ENCODE results near the gene CDR2L. TPM values are rescaled to one million over a fixed set of nuclear protein-coding genes. Genes with fewer than 3 reads are reported as not detected.
"Not testable (repeated sequence)": the region's sequence is repeated elsewhere in the genome, so short reads cannot be mapped to it uniquely, and the experiment has no call there.

Gene CDR2L
- polyA plus RNA-seq, 12 donors = 4.5 to 12.6 (median 7.0) TPM; not detected in 1

DNA sequence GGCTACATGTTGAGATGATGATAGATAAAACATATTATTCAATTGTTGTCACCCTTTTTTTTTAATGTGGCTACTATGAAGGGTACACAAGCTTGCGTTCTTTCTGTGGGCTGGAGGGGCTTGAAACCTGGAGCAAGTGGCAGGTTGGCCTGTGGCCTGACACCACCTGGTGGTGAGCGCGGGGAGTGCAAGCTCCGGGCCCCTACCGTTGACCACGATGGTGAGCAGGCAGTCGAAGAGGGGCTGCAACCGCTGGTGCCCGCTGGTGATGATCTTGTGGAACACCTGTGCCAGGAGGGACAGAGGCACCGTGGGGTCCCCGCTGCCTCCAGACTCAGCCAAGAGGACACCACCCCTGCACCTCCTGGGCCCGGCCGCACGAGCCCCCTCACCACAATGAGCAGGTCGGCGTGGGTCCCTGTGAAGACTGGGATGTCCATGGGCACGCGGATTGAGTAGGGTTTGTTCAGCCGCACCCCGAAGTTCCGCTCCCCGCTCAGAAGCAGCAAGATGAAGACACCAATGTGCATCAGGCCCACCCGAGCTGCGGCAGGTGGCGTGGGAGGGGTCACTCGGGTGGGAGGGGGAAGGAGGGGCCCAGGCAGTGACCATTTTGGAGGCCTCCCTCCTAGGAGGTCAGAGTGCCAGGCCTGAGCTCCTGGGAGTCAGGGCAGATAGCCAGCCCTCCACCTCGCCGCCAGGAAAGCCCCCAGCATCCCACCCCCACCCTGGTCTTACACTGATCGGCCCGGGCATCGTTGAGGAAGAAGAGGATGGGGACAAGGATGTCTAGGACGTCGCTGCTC lies 29.3 kb upstream of the CDR2L start:
- peak; percentile 53 for DNase-seq

DNA sequence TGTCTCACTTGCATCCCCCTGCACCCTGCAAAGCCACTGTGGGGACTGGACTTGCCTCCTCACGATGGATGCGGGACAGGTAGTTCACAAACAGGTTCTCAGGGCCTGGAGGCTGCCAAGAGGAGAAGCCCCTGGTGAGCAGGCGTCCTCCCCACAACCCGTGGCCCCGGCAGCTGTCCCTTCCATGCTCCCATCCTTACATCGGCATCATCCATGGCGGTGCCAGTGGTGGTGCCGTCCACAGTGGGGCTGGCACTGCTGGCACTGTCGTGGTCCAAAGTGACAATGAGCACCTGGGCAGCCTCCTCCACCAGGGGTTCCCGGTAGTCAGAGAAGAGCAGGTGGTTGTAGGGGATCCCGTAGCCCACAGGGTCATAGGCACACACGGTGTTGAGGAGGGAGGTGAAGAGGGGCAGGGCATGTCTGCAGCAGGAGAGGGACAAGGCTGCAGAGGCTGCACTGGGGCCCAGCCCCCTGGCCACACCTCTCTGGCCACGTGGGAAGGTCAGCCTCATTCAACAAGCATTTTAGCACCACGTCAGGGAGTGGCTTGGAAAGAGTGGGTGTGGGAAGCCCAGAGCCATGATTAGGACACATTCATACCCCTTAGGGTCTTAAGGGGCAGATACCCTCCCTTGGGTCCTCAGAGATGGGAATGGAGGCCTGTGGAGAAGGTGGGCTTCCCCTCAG lies 27.5 kb upstream of the CDR2L start:
- no peak for DNase-seq

DNA sequence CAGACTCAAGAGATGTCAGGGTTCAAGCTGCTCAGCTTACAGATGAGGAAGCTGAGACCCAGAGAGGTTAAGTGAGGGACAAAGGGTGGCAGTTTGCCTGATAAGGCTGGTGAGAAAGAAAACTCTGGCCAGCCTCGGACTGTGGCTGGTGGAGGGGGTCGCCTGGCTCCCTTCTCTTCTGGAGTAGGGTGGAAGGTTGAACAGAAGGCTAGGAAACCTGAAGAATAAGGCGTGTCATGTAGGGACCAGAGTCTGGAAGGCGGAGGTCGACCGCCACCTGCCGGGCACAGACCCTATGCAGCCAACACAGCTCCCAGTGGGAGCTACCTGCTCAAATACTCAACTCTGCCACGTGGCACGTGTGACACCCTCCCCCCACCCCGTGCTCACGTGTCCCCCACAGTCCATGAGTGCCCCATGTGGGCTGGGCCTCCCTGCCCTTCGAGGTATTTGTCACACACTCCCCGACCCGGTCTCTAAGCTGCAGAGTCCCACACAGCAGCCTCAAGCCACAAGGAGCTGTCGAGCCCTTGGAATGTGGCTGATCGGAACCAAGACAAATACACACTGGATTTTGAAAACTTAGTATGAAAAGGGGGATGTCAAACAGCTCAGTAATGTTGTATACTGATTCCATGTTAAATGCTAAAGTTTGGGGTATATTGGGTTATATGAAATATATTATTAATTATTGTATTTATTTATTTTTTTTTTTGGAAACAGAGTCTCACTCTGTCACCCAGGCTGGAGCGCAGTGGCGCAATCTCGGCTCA lies 26.7 kb upstream of the CDR2L start:
- no peak for DNase-seq

DNA sequence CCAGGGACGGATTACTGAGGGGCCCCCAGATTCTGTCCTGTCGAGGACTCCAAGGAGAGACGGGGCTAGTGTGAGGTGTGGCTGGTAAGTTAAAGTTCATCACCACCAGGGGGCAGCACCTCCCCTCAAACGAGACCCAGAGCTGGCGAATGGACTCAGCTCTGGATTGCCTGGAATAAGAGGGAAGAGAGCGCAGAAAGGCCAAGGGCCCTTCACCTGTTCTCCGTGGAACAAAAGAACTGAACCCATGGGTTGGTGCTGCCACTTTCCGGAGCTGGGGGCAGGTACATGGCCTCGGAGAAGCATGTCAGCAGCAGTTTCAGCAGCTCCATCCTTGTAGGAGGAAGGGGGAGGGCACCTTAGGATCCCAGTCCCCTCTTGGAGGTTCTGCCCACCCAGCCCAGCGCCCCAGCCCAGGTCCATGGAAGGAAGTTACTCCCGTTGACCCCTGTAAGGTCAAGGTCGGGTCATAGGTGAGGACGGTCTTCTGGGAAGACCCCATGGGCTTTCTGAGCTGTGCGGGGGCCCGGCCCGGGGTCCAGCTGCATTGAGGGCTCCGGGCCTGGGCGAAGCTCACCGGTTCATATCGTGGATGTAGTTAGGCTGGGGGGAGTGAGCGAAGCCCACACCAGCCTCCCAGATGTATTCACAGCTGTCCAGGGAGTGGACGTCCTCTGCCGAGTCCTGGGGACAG lies 25.6 kb upstream of the CDR2L start:
- peak; percentile 89 for DNase-seq

DNA sequence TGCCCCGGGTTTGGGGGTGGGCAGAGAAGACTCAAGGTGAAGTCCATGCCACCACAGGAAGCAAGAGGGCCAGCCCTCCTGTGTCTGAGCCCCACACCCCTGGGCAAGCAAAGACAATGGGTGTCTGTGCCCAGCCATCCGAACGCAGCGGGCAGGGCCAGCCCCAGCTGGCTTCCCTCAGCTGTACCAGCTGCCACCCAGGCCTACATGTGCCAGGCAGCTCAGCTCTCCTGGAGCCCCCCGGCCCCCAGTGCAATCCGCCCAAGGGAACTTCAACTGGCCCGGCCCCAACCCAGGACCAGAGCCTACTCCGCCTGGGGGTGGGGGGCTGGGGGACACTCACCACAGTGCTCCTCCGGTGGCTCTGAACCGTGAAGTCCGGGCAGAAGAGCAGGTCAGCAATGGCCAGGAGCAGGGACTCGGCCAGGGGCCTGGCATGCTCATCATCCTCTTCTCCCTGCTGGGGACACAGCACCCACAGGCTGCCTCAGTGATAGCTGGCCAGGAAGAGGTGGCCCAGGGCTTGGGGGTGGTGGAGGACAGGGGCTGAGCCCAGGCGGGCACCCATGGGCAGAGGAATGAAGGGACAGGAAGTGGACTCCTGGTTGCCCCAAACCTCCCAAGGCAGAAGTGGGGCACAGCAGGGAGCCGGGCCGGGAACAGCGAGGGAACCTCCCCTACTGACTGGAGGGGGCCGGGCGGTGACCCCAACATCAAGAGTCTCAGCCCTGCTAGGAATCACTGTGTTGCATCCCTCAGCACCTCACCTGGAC lies 24.6 kb upstream of the CDR2L start:
- DNase-seq = no peak

DNA sequence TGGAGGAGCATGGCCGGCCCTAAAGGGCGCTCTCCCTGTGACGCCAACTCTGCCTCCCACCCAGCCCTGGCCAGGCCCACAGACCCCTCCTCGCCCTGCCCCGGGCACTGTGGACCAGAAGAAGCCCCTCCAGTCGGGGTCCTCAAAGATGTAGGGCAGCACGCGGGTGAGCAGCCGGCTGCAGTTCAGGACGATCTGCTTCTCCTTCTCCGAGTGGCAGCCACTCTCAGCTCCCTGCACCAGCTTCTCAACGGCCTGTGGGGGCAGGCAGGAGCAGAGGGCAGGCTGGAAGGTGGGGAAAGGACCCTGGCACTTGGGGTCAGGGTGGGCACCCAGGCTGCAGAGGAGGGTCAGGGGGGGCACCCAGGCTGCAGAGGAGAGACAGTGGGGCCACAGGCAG lies 23.8 kb upstream of the CDR2L start:
- DNase-seq = no peak

DNA sequence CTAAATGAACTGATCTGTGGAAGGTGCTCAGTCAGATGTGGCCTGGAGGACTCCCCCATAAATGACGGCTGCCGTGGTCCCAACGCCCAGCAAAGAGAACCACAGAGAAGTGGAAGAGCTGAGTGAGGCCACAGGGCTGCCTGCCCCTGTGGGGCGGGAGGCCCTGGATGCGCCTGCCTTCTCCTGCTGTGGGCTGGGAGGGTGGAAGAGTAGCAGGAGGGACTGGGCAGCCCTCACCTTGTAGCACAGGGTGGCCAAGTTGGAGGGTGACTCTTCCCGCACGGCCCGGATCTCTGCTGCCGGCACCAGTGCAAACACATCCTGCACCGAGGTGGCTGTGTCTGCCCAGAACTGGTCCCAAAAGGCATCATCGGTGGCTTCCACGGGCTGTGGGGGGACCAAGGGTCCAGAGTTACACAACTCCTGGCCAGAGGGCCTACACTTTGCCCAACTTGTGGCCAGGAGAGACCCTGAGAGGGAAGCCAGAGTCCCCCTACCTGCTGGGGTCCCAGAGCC lies 23.1 kb upstream of the CDR2L start:
- no peak for DNase-seq

DNA sequence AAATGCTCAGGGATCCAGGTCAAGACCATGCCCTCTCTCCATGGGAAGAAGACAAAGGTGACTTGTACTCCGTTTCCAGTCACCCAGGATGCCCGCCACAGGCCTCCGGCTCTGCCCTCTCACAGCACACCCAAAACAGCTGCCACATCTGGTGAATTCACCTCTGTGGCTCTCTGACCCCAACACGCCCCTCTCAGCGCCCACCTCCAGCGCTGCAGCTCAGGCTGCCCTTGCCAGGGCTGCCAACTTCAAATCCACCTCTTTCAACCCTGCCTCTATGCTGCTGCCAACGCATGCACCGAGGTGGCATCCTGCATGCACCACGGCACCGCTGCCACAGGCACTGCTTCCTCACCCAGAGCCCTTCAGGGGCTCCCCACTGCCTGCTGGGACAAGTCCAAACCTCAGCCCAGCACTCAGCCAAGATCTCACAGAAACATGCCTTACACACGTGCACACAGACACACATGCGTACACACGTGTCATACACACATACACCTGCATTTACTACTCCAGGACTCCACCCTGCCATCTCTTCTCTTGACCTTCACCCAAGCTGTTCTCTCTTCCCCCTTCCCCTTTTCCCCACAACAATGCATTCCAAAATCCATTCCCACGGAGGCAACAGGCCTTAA lies 22.3 kb upstream of the CDR2L start:
- no peak for DNase-seq

DNA sequence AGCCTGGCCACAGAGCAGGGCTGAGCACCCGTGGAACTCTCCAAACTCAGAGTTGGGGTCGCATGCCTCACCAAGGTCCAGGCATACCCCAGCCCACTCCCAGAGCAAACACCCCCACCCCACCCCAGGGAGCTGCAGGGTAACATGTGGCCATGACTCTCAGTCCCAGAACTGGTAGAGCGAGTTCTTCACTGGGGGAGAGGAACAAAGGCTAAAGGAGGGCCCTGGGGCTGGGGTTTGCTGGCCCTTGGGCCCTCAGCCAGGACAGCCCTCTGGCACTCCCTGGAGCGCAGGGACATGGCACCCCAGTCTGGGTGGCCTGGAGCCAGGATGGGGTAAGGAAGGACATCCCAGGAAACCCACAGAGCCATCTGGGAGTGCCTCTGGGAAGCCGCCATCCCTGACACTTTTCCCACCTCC lies 19.1 kb upstream of the CDR2L start:
- no peak for DNase-seq

DNA sequence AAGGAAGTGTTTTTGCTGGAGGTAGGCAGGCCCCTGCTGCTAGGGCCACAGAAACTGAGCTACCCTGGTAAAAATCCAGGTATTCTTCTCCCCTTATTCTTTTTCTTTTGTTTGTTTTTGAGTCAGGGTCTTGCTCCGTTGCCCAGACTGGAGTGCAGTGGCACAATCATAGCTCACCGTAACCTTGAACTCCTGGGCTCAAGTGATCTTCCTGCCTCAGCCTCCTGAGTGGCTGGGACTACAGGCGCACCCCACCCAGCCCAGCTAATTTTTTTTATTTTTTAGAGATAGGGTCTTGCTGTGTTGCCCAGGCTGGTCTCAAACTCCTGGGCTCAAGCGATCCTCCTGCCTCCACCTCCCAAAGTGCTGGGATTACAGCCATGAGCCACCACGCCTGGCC lies 17.9 kb upstream of the CDR2L start:
- DNase-seq = not testable (repeated sequence)

DNA sequence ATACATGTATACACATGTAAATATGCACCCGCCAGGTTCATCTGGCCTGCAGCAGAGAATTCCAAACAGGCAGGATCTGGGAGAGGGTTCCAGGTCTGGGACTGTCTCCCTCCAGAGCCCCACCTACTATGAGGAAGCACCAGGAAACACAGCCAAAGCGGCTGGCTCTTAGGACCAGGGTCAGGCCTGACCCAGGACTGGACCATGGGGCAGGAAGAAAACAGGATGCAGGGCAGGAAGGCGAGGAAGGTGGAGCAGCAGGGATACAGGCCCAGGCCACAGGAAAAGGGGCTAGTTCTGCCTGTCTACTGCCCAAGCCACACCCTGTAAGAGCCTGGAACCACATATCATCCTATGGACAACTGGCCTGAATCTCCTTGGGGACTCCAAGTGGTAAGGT lies 17.0 kb upstream of the CDR2L start:
- no peak for DNase-seq

DNA sequence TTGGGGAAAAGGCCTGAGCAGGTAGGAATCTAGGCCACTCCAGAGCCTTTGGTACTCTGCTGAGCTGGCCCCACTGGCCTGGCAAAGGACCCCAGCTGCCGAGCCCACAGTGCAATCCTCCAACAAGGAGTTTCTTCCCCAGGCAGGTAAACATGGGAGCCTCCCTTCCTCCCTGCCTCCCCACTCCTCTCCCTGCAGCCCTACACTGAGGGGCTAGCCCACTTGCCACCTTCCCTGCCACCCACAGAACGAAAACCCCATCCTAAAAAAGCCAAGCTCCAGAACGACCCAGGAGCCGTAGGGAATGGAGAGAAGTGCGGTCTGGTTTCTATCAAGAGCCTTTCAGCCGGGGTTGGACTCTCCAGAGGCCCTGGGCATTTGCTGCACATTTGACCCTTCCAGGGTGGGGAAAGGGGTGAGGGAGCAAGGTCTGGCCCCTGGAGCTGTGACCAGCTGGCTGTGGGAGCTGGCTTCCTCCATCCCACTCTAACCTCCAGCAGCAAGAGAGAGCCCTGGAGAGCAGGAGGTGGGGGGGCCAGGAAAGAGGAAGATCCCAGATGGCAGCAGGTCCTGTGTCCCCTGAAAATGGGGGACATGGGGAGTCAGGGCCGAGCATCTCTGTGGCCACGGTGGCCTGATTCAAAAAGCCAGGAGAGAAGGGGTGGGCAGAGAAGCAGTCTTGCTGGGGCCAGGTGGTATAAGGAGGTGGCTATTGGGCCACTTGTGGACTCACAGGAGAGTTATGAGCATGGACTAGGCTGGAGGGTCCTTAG lies 16.2 kb upstream of the CDR2L start:
- no peak for DNase-seq

DNA sequence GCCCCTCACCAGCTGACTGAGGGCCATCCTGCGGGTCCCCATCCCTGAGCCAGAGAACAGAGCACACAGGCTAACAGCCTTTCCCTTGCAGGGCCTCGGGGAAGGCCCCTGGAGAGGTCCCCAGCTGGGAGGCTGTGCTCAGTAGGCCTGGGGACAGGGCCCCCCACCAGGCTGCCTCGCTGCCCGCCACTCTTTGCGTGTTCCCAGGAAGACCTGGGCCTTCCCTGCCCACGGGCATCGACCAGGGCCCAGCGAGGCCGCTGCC lies 15.7 kb upstream of the CDR2L start:
- no peak for DNase-seq

DNA sequence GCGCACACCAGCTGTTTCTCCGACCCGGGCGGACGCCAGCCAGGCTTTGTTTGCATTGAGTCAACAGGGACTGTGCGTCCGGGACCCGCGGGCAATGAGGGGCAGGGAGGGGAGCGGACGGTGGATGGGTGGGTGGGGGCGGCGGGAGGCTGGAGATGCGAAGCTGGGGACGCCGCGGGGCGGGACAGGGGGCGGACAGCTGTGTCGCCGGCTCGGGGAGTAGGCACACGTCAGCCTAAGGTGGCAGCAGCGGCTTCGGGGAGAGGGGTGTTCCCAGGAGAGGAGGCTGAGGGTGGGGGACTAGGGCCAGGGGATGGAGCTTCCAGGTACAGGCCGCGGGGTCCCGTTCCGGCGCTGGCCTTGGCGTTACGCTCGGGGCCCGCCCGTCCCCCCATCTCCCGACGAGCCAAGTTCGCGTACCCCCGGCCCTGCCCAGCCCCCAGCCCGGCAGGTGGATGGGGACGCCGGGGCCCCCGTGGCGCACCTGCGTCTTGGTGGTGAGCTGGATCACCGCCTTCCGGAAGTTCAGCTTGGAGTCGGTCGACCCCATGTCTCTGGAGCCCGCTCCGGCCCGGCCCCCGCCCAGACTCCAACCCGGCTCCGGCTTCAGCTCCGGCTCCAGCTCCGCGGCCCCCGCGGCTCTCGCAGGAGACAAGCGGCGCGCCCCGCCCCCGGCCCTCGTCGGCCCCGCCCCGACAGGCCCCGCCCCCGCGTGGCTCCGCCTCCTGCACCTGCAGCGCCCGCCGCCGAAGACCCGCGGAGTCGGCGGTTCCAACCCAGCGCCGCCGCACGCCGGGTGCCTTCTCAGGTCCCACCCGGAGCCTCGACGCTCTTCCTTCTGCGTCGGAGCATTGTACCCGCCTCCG lies 15.1 kb upstream of the CDR2L start, which contains the start of gene HID1:
Gene HID1 (minus strand): TSS at position 653 of the 866 bp plus-strand sequence. CDS start 103 bp downstream, at position 550.
- no peak for DNase-seq

DNA sequence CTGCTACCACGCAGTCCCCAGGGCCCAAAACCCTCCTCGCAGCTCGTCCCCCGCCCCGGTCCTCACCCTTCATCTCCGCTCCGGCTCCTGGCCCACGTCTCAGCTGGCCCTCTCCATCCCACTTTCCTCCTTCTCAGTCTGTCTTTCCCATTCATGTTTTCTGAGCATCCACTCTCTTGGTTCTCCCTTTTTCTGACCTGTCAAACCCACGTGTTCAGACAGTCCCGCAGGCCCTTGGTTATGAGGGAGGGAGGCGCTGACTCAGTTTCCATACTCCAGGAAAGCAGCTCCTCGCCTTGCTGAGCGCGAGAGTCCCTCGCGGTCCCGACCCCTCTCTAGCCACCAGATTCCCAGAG lies 14.5 kb upstream of the CDR2L start:
- DNase-seq = no peak

DNA sequence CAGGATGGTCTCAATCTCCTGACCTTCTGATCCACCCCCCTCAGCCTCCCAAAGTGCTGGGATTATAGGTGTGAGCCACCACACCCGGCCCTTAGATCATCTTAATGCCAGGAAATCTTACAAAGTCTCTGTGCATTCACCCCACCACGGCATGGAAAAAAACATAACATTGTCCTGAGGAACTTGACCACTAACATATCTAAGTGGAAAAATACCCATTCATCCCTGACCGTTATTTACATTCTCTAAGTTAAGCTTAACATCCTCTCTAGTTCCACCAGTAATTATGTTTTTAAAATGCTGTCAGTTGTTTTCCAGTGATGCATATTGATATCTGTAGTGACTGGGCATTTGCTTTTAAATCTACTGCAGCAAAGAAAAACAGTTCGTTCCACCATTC lies 11.5 kb upstream of the CDR2L start:
- DNase-seq = no peak

DNA sequence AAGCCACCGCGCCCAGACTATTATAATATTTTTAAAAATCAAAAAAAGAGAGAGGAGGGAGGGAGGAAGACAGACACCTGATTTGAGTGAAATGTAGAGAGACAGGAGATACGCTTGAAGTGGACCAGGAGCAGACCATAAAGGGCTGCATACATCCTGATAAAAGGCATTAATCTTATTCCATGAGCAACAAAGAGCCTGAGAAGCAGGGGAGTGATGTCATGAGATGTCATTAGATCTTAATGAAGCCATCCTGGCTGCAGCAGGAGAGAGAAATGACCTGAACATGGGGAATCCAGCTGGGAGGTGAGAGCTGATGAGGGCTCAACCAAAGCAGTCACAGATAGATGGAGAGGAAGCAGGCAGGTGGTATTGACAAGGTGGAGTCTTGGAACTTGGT lies 9.6 kb upstream of the CDR2L start:
- DNase-seq = no peak

DNA sequence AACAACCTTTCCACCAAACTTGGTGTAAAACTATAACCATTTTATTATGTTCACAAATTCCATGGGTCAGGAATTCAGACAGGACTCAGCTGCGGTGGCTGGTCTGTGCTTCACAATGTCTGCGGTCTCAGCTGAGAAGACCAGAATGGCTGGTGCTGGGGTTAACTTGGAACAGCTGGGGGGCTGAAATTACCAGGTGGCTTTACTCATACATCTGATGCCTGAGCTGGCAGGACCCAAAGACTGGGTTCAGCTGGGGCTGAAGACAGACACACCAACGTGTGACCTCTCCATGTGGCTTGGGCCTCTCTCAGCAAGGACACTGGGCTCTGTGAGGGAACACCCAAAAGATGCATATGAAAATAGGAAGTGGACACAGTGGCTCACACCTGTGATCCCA lies 9.2 kb upstream of the CDR2L start:
- DNase-seq = no peak
